NOMO-1 treated with DMSO at 0.1 percent for 48 hours (cell line): ENCODE data around the gene TEAD2.
"Not testable (repeated sequence)": the region's sequence is repeated elsewhere in the genome, so short reads cannot be mapped to it uniquely, and the experiment has no call there.

Source experiments
- DNase-seq: peaks from one replicate; lab custom pipeline; 2025; ENCODE audit not compliant: unreplicated experiment; lab: John Stamatoyannopoulos, UW

TEAD2 gene

GRCh38 chr19:49387936-49388372 is 25.7 kb upstream of the TEAD2 start, which contains the start of gene KASH5:
Gene KASH5, plus strand, starts transcription at chr19:49388249. Its CDS starts 2,635 bp downstream, at chr19:49390884.
- peak; percentile 89 for DNase-seq

- no peak for DNase-seq
Measured at GRCh38 chr19:49383599-49383998, 21.4 kb upstream of the TEAD2 start.

- no peak for DNase-seq
Measured at GRCh38 chr19:49382639-49383038, 20.4 kb upstream of the TEAD2 start.

- no peak for DNase-seq
Measured at GRCh38 chr19:49380391-49380790, 18.2 kb upstream of the TEAD2 start.

GRCh38 chr19:49378512-49378911 is 16.3 kb upstream of the TEAD2 start:
- DNase-seq = no peak

- DNase-seq = no peak
Measured at GRCh38 chr19:49374665-49375434, 12.6 kb upstream of the TEAD2 start.

GRCh38 chr19:49373174-49373573 is 11.0 kb upstream of the TEAD2 start:
- DNase-seq = not testable (repeated sequence)

- DNase-seq = no peak
Measured at GRCh38 chr19:49371184-49371583, 9.0 kb upstream of the TEAD2 start.

GRCh38 chr19:49368711-49369358 is 6.6 kb upstream of the TEAD2 start:
- DNase-seq = peak; percentile 50

GRCh38 chr19:49366110-49366509 is 3.9 kb upstream of the TEAD2 start:
- DNase-seq = no peak

- no peak for DNase-seq
Measured at GRCh38 chr19:49364083-49364737, 2.0 kb upstream of the TEAD2 start.

GRCh38 chr19:49363268-49364082 is 1.3 kb upstream of the TEAD2 start, which contains the start of gene DKKL1:
Gene DKKL1, plus strand, starts transcription at chr19:49363877. Its CDS starts 122 bp downstream, at chr19:49363999.
- DNase-seq = peak; percentile 94

GRCh38 chr19:49362929-49363267 is 682 bp upstream of the TEAD2 start:
- DNase-seq = no peak

- no peak for DNase-seq
Measured at GRCh38 chr19:49361438-49362047, 673 bp downstream of the TEAD2 start.

GRCh38 chr19:49359851-49360820 is 2.1 kb downstream of the TEAD2 start:
- no peak for DNase-seq

GRCh38 chr19:49357186-49357585 is 5.0 kb downstream of the TEAD2 start:
- no peak for DNase-seq

GRCh38 chr19:49356382-49356781 is 5.8 kb downstream of the TEAD2 start:
- no peak for DNase-seq

GRCh38 chr19:49355909-49356353 is 6.3 kb downstream of the TEAD2 start:
- peak; percentile 17 for DNase-seq

- DNase-seq = no peak
Measured at GRCh38 chr19:49349567-49349966, 12.6 kb downstream of the TEAD2 start.
